ENCODE data around the gene PLXNB1. TPM values are rescaled to one million over a fixed set of nuclear protein-coding genes. Genes with fewer than 3 reads are reported as not detected.

The PLXNB1 gene
- total and polyA plus RNA-seq, 10 of the 15 experiments (the other 5 are each of a cell fraction or from before 2014, with no cell fraction given), result 0.18 to 15.1 (median 5.3) TPM

GRCh38 chr3:48439820-48440589 is 10.1 kb upstream of the PLXNB1 start, which contains the start of the genes CCDC51 and TMA7 (continued):
- TF ChIP-seq SRF (IDR thresholded peaks at IDR 0.05; ENCODE audit: low read depth in 2 of 2, low read length in 2 of 2), result no peak
- no peak for TF ChIP-seq BCL11A (IDR thresholded peaks at IDR 0.05; ENCODE audit: low read depth, low read length)
- TF ChIP-seq YBX1 (IDR thresholded peaks at IDR 0.05), result no peak
- peak; percentile 88; the same call in 1 of the 2 replicates for TF ChIP-seq SMAD5 (IDR thresholded peaks at IDR 0.05; ENCODE audit: low read depth)
- TF ChIP-seq ASH2L (IDR thresholded peaks at IDR 0.05; ENCODE audit: borderline replicate concordance, low read depth), result no peak
- no peak for TF ChIP-seq NFXL1 (IDR thresholded peaks at IDR 0.05; ENCODE audit: borderline replicate concordance)
- peak; percentile 7; the same call in 2 of the 3 replicates for TF ChIP-seq POU2F2 (IDR thresholded peaks at IDR 0.05; ENCODE audit: borderline replicate concordance, low read depth, low read length)
- TF ChIP-seq ZNF592 (IDR thresholded peaks at IDR 0.05), result no peak
- no peak for TF ChIP-seq CBX3 (IDR thresholded peaks at IDR 0.05; ENCODE audit: borderline replicate concordance, low read depth)
- TF ChIP-seq POLR2AphosphoS2 (IDR thresholded peaks at IDR 0.05; ENCODE audit: low read depth, low read length), result peak; percentile 56; the same call in 1 of the 2 replicates
- TF ChIP-seq KAT2A (conservative IDR thresholded peaks at IDR 0.05; ENCODE audit: control insufficient read depth, low read depth, low read length), result no peak
- peak; percentile 56; the same call in 1 of the 2 replicates for TF ChIP-seq IRF3 (IDR thresholded peaks at IDR 0.05)
- peak; percentile 42 to 65; a peak in 2 of 4 replicates for TF ChIP-seq BHLHE40 (IDR thresholded peaks at IDR 0.05; ENCODE audit: borderline replicate concordance in 1 of 2, low read depth in 2 of 2, low read length in 1 of 2)
- no peak for TF ChIP-seq ZBTB4 (CRISPR knock-in tag; IDR thresholded peaks at IDR 0.05)
- TF ChIP-seq MAX (IDR thresholded peaks at IDR 0.05; ENCODE audit: low read depth, low read length), result peak; percentile 84
- no peak for TF ChIP-seq ETV6 (conservative IDR thresholded peaks at IDR 0.05 in 1 of 2, IDR thresholded peaks at IDR 0.05 in 1 of 2; ENCODE audit: borderline replicate concordance in 1 of 2, low read depth in 1 of 2)
- peak; percentile 52; the same call in 1 of the 2 replicates for TF ChIP-seq RELB (IDR thresholded peaks at IDR 0.05; ENCODE audit: low read depth)
- TF ChIP-seq NR2F1 (conservative IDR thresholded peaks at IDR 0.05), result peak; percentile 91
